GM12872 (cell line): Measurements from ENCODE around the gene TARS2.

Source experiments
- CTCF ChIP-seq: IDR thresholded peaks from 3 replicates; pipeline ENCODE4 v1.5.1; 2011; ENCODE audit warnings: low read depth, mild to moderate bottlenecking, low read length, moderate library complexity; ENCODE audit not compliant: insufficient read depth

TARS2 gene

GRCh38 chr1:150479927-150480352 lies 7.3 kb upstream of the TARS2 start:
- no peak for TF ChIP-seq CTCF

GRCh38 chr1:150484431-150484830 lies 2.8 kb upstream of the TARS2 start:
- no peak for TF ChIP-seq CTCF

GRCh38 chr1:150484861-150485260 lies 2.4 kb upstream of the TARS2 start:
- 0 out of 3 replicates have a peak, but pooled peaks have one; percentile 23 for TF ChIP-seq CTCF

GRCh38 chr1:150487763-150488115 lies 520 bp downstream of the TARS2 start:
- TF ChIP-seq CTCF, result no peak

- TF ChIP-seq CTCF, result no peak
Measured at GRCh38 chr1:150493175-150493574, 6.0 kb downstream of the TARS2 start.

GRCh38 chr1:150498342-150498741 lies 11.1 kb downstream of the TARS2 start:
- no peak for TF ChIP-seq CTCF

- TF ChIP-seq CTCF, result no peak
Measured at GRCh38 chr1:150505431-150505830, 18.2 kb downstream of the TARS2 start.
